ENCODE measurements around the gene LIPM.

LIPM gene, protein sequence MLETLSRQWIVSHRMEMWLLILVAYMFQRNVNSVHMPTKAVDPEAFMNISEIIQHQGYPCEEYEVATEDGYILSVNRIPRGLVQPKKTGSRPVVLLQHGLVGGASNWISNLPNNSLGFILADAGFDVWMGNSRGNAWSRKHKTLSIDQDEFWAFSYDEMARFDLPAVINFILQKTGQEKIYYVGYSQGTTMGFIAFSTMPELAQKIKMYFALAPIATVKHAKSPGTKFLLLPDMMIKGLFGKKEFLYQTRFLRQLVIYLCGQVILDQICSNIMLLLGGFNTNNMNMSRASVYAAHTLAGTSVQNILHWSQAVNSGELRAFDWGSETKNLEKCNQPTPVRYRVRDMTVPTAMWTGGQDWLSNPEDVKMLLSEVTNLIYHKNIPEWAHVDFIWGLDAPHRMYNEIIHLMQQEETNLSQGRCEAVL

DNA sequence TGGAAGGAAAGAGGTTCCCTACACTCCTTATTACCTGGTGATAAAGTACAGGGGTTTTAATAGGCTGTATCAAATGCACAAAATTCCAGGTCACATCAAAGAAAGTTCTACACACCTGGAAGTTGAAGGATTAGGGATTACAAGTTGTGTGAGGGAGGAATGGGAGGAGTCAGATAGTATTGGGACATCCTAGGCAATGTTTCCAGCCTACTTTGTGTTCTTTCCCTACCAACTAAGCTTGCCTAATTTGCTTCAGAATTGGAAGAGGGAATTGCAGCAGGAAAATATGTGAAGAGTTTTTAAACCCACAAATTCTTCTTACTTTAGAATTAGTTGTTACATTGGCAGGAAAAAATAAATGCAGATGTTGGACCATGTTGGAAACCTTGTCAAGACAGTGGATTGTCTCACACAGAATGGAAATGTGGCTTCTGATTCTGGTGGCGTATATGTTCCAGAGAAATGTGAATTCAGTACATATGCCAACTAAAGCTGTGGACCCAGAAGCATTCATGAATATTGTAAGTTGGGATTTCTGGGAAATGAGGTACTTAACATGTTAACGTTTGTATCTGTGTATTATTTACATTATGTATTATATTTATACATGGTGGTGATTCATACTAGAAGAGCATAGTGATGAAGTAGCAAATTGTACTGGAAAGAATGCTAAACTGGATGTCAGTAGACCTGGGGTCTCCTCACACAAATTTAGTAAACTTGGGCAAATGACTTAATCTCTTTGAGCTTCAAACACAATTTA, at the start of gene LIPM:
Gene LIPM, plus strand, starts transcription at position 208 of the 763 bp plus-strand sequence. Its CDS starts 167 bp downstream, at position 375.
- Mint-ChIP-seq H3K27ac (no peak within 1 kb of the TSS), H3K9me3 (no peaks in the 10 kb centered on the region), H3K4me1 (no peaks in the 10 kb centered on the region), H3K4me3 (no peak within 1 kb of the TSS), H3K27me3 (ENCODE audit: low read depth) (peaks cover 6% of the 10 kb centered on the region), H3K36me3 (ENCODE audit: low read depth) (no peaks in the 10 kb centered on the region)
- TF ChIP-seq, protein P1, sequence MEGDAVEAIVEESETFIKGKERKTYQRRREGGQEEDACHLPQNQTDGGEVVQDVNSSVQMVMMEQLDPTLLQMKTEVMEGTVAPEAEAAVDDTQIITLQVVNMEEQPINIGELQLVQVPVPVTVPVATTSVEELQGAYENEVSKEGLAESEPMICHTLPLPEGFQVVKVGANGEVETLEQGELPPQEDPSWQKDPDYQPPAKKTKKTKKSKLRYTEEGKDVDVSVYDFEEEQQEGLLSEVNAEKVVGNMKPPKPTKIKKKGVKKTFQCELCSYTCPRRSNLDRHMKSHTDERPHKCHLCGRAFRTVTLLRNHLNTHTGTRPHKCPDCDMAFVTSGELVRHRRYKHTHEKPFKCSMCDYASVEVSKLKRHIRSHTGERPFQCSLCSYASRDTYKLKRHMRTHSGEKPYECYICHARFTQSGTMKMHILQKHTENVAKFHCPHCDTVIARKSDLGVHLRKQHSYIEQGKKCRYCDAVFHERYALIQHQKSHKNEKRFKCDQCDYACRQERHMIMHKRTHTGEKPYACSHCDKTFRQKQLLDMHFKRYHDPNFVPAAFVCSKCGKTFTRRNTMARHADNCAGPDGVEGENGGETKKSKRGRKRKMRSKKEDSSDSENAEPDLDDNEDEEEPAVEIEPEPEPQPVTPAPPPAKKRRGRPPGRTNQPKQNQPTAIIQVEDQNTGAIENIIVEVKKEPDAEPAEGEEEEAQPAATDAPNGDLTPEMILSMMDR (IDR thresholded peaks at IDR 0.05; ENCODE audit: unreplicated experiment in 3 of 3), result no peak

DNA sequence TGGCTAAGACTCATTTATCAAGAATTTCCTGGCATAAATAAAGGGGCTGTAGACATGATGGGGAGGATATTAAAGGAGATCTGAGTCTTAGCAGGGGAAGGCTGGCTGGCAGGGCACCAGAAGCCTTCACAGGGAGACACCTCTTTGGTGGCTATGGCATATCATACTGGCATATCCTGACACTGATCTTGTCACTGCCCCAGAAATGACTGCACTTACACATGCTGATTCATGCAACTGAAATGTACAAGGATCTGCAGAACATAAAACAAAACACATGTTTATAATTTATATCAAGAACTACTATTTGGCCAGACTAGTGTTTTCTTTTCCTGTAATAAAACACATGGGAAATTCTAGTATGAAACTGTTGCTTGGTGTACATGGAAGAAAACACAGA, 48.2 kb upstream of the LIPM start:
- TF ChIP-seq, protein P1 (IDR thresholded peaks at IDR 0.05; ENCODE audit: unreplicated experiment in 3 of 3), result no peak
- no peak overlapping the region for H3K4me3 Mint-ChIP-seq
- no peak overlapping the region for H3K27ac Mint-ChIP-seq
- no peaks in the 10 kb centered on the region for H3K4me1 Mint-ChIP-seq
- no peaks in the 10 kb centered on the region for H3K27me3 Mint-ChIP-seq (ENCODE audit: low read depth)
- no peaks in the 10 kb centered on the region for H3K36me3 Mint-ChIP-seq (ENCODE audit: low read depth)
- peaks cover 7% of the 10 kb centered on the region for H3K9me3 Mint-ChIP-seq

- Mint-ChIP-seq H3K9me3 (no peaks in the 10 kb centered on the region), H3K27me3 (ENCODE audit: low read depth) (no peaks in the 10 kb centered on the region), H3K36me3 (ENCODE audit: low read depth) (no peaks in the 10 kb centered on the region), H3K4me3 (no peak overlapping the region), H3K4me1 (no peaks in the 10 kb centered on the region), H3K27ac (no peak overlapping the region)
- TF ChIP-seq, protein P1 (IDR thresholded peaks at IDR 0.05; ENCODE audit: unreplicated experiment in 3 of 3), result no peak
Measured at GRCh38 chr10:88755753-88756152, 46.8 kb upstream of the LIPM start.

GRCh38 chr10:88756660-88757059, 45.9 kb upstream of the LIPM start:
- Mint-ChIP-seq H3K36me3 (ENCODE audit: low read depth) (no peaks in the 10 kb centered on the region), H3K4me3 (no peak overlapping the region), H3K27me3 (ENCODE audit: low read depth) (no peaks in the 10 kb centered on the region), H3K9me3 (no peaks in the 10 kb centered on the region), H3K4me1 (no peaks in the 10 kb centered on the region), H3K27ac (no peak overlapping the region)
- TF ChIP-seq, protein P1 (IDR thresholded peaks at IDR 0.05; ENCODE audit: unreplicated experiment in 3 of 3), result no peak

- no peaks in the 10 kb centered on the region for H3K27me3 Mint-ChIP-seq (ENCODE audit: low read depth)
- TF ChIP-seq, protein P1 (IDR thresholded peaks at IDR 0.05; ENCODE audit: unreplicated experiment in 3 of 3), result no peak
- H3K36me3 Mint-ChIP-seq (ENCODE audit: low read depth), result no peaks in the 10 kb centered on the region
- H3K9me3 Mint-ChIP-seq, result no peaks in the 10 kb centered on the region
- H3K4me3 Mint-ChIP-seq, result no peak within 1 kb of the TSS
- peaks cover 5% of the 10 kb centered on the region for H3K4me1 Mint-ChIP-seq
- no peak within 1 kb of the TSS for H3K27ac Mint-ChIP-seq
Measured at GRCh38 chr10:88759366-88760101, 43.0 kb upstream of the LIPM start, which contains the start of gene LIPN. Gene LIPN (plus strand): TSS chr10:88760020. CDS start chr10:88761406, 1,386 bp downstream.
